ENCODE data around the gene CACNA1I.

- TF ChIP-seq CTCF (conservative IDR thresholded peaks at IDR 0.05; ENCODE audit: low read depth, low read length) (no peak), EZH2 (IDR thresholded peaks at IDR 0.05; ENCODE audit: borderline replicate concordance, low read depth, low read length, poor library complexity, severe bottlenecking) (no peak)
Observed at GRCh38 chr22:39703928-39704639, 133.5 kb downstream of the CACNA1I start.
